Progenitor cell of endocrine pancreas (in vitro differentiated cells): ENCODE data around the gene ATAD3B. TPM values are rescaled to one million over a fixed set of nuclear protein-coding genes. Genes with fewer than 3 reads are reported as not detected.

Experiments
- DNase-seq: peaks from one replicate; pipeline ENCODE4 v3.0.0; 2021; ENCODE audit warnings: low spot score; ENCODE audit not compliant: unreplicated experiment
- H3K27ac Mint-ChIP-seq: 2 replicates; pipeline ENCODE4 v1.8.0; 2021; ENCODE audit warnings: mild to moderate bottlenecking, moderate library complexity, mixed read lengths
- H3K27me3 Mint-ChIP-seq: 2 replicates; pipeline ENCODE4 v1.8.0; 2021; ENCODE audit warnings: mixed read lengths
- H3K36me3 Mint-ChIP-seq: 2 replicates; pipeline ENCODE4 v1.8.0; 2022; ENCODE audit warnings: mixed read lengths; ENCODE audit not compliant: insufficient read depth
- H3K4me1 Mint-ChIP-seq: 2 replicates; pipeline ENCODE4 v1.8.0; 2021; ENCODE audit warnings: low read depth, mixed read lengths
- H3K4me3 Mint-ChIP-seq: 2 replicates; pipeline ENCODE4 v1.8.0; 2021; ENCODE audit warnings: low read depth, mild to moderate bottlenecking, moderate library complexity, mixed read lengths
- H3K9me3 Mint-ChIP-seq: 2 replicates; pipeline ENCODE4 v1.8.0; 2021; ENCODE audit warnings: low read depth, mixed read lengths
- CTCF ChIP-seq: fragments of 200-600 bp; sonication (generic); IDR thresholded peaks from one replicate; pipeline ENCODE4 v1.5.0; 2021; ENCODE audit warnings: antibody characterized with exemption, mild to moderate bottlenecking; ENCODE audit not compliant: unreplicated experiment
- total RNA-seq: library from RNA; stranded (reverse); gene quantifications from 2 replicates; pipeline ENCODE4 v1.2.1, GENCODE V29; 2021

ATAD3B gene
- total RNA-seq, 1 donor from 2014 or later = 36.7 TPM

GRCh38 chr1:1534401-1535154 is 63.0 kb downstream of the ATAD3B start:
- H3K27ac Mint-ChIP-seq = no peak overlapping the region
- H3K4me1 Mint-ChIP-seq = no peaks in the 10 kb centered on the region
- no peak for TF ChIP-seq CTCF
- no peak overlapping the region for H3K4me3 Mint-ChIP-seq
- H3K9me3 Mint-ChIP-seq = peaks cover 5% of the 10 kb centered on the region
- peaks cover 17% of the 10 kb centered on the region for H3K36me3 Mint-ChIP-seq
- no peak for DNase-seq
- H3K27me3 Mint-ChIP-seq = no peaks in the 10 kb centered on the region

GRCh38 chr1:1535201-1536018 is 63.8 kb downstream of the ATAD3B start:
- Mint-ChIP-seq H3K4me3 (no peak overlapping the region), H3K27ac (no peak overlapping the region), H3K36me3 (peaks cover 10% of the 10 kb centered on the region), H3K27me3 (no peaks in the 10 kb centered on the region), H3K9me3 (peaks cover 5% of the 10 kb centered on the region), H3K4me1 (no peaks in the 10 kb centered on the region)
- DNase-seq = no peak
- no peak for TF ChIP-seq CTCF

- Mint-ChIP-seq H3K4me1 (no peaks in the 10 kb centered on the region), H3K27ac (no peak overlapping the region), H3K27me3 (no peaks in the 10 kb centered on the region), H3K9me3 (peaks cover 5% of the 10 kb centered on the region), H3K36me3 (peaks cover 5% of the 10 kb centered on the region), H3K4me3 (no peak overlapping the region)
- TF ChIP-seq CTCF = no peak
- DNase-seq = no peak
Observed at GRCh38 chr1:1536019-1536937, 64.7 kb downstream of the ATAD3B start.

GRCh38 chr1:1536938-1537546 is 65.5 kb downstream of the ATAD3B start:
- H3K9me3 Mint-ChIP-seq = peaks cover 2% of the 10 kb centered on the region
- no peak overlapping the region for H3K4me3 Mint-ChIP-seq
- no peaks in the 10 kb centered on the region for H3K27me3 Mint-ChIP-seq
- no peak overlapping the region for H3K27ac Mint-ChIP-seq
- peaks cover 6% of the 10 kb centered on the region for H3K36me3 Mint-ChIP-seq
- no peak for DNase-seq
- no peak for TF ChIP-seq CTCF
- H3K4me1 Mint-ChIP-seq = no peaks in the 10 kb centered on the region
